ENCODE measurements around the gene MYH7B.

DNA sequence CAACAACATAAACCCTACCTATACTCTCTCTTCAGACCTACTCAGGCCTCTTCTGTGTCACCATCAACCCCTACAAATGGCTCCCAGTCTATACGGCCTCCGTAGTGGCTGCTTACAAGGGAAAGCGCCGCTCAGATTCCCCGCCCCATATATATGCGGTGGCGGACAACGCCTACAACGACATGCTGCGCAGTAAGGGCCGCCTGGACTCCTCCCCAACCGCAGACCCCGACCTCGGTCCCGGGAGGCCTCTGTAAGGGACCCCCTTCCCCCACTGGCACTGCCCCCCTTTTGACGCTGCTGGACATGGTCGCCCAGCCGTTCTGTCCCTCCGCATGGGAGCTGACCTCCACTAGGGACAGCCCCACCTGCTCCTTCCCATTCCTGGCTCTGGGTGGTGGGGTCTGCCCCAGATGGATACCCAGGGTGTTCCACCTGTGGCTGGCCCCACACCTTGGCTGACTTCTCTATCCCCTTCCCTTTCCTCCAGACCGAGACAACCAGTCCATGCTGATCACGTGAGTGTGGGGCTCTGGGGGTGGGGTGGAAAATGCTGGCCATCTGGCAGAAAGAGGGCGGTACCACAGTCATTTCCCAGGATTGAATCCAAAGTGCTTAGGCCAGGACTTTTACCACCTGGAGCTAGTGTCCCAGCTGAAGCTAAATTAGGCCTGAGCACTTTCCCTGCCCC, 25.0 kb downstream of the MYH7B start:
- TF ChIP-seq, protein P1, sequence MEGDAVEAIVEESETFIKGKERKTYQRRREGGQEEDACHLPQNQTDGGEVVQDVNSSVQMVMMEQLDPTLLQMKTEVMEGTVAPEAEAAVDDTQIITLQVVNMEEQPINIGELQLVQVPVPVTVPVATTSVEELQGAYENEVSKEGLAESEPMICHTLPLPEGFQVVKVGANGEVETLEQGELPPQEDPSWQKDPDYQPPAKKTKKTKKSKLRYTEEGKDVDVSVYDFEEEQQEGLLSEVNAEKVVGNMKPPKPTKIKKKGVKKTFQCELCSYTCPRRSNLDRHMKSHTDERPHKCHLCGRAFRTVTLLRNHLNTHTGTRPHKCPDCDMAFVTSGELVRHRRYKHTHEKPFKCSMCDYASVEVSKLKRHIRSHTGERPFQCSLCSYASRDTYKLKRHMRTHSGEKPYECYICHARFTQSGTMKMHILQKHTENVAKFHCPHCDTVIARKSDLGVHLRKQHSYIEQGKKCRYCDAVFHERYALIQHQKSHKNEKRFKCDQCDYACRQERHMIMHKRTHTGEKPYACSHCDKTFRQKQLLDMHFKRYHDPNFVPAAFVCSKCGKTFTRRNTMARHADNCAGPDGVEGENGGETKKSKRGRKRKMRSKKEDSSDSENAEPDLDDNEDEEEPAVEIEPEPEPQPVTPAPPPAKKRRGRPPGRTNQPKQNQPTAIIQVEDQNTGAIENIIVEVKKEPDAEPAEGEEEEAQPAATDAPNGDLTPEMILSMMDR (conservative IDR thresholded peaks at IDR 0.05), result no peak
- TF ChIP-seq EZH2 (IDR thresholded peaks at IDR 0.05; ENCODE audit: low read depth), result no peak
